Sigmoid colon (tissue), 4 donors: Measurements from ENCODE around the gene TLNRD1.

ENCODE experiments used
- CTCF ChIP-seq, 4 experiments: fragments of 450-650 bp in 3 of 4; fragments of 200-600 bp in 1 of 4; IDR thresholded peaks; one replicate each; pipeline ENCODE4 v1.5.1; 2016 to 2019; ENCODE audit warnings: antibody characterized with exemption in 4 of 4, mild to moderate bottlenecking in 3 of 4, moderate library complexity in 2 of 4
- EP300 ChIP-seq, 4 donors: sonication (generic); formaldehyde crosslinking; IDR thresholded peaks; one replicate each; pipeline ENCODE4 v1.6.1; 2017; ENCODE audit warnings: antibody characterized with exemption in 4 of 4
- POLR2A ChIP-seq, 2 donors: fragments of 450-650 bp; IDR thresholded peaks; one replicate each; pipeline ENCODE4 v1.6.1; 2016; ENCODE audit warnings: antibody characterized with exemption in 2 of 2, mild to moderate bottlenecking in 2 of 2, moderate library complexity in 2 of 2
- POLR2AphosphoS5 ChIP-seq, 4 donors: sonication (generic); formaldehyde crosslinking; IDR thresholded peaks; one replicate each; pipeline ENCODE4 v1.6.1; 2017; ENCODE audit warnings: antibody characterized with exemption in 4 of 4

DNA sequence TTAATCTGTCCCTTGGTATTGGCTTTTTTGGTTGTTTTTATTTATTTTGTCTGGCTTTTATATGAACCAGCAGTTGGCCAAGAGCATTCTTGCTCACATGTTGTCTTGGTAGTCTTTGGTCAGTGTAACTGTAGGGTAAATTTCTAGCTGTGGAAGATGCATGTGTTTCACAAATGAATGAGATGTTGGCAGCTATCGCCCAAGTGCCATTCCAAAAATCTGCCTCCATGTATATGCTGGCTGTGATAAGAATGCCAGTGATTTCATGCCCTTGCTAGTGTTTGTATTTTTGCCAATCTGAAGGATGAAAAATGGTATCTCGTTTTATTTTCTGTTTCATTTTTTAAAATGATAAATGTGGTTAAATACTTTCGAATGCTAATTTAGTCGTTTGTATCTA lies 50.1 kb downstream of the TLNRD1 start:
- TF ChIP-seq CTCF (IDR thresholded peaks at IDR 0.05) (no peak), POLR2A (IDR thresholded peaks at IDR 0.05) (no peak), EP300 (IDR thresholded peaks at IDR 0.05) (no peak), POLR2AphosphoS5 (IDR thresholded peaks at IDR 0.05) (no peak)
